ENCODE data around the gene SIRT3. TPM values are rescaled to one million over a fixed set of nuclear protein-coding genes. Genes with fewer than 3 reads are reported as not detected.

Gene SIRT3
- total and polyA plus RNA-seq, 2 of the 13 experiments (the other 11 are each of a cell fraction or from before 2014, with no cell fraction given), result 15.1 to 18.2 TPM

- ATAC-seq (peak; percentile 42), FAIRE-seq (no peak), DNase-seq (ENCODE audit: low spot score) (peak; percentile 21)
- CTCF ChIA-PET (ENCODE audit: low intra/inter-chr PET ratio, low total read pairs), result no interaction called here
- H3K4me2 ChIP-seq (ENCODE audit: low read depth, low read length), result peak overlapping the region; percentile 76
- in situ Hi-C loops (cut with HindIII; ENCODE audit: extremely low pct_ligation_motif_present, low pct_unique_long_range_greater_than_20kb), result no loop called here
- H2AFZ ChIP-seq (ENCODE audit: low read length), result peak overlapping the region; percentile 75
- no peaks in the 10 kb centered on the region for H4K20me1 ChIP-seq (ENCODE audit: insufficient read depth, low read length)
- H3K79me2 ChIP-seq (ENCODE audit: insufficient read depth, low read length), result no peaks in the 10 kb centered on the region
- peaks cover 45% of the 10 kb centered on the region for H3K4me1 ChIP-seq (ENCODE audit: insufficient read depth, low read length)
- H3K9me3 ChIP-seq (ENCODE audit: low read length), result peaks cover 5% of the 10 kb centered on the region; the same call in 1 of the 2 replicates
- POLR2A ChIA-PET, result interaction anchor here (0.8 to 1.8 kb wide), 6 partner anchors 19 to 87 kb away, joined by 3 to 9 read pairs (median 3); partner anchors contain the start of genes BET1L and RIC8A
- no peaks in the 10 kb centered on the region for H3K36me3 ChIP-seq (replicated peaks in 1 of 2; ENCODE audit: control insufficient read depth in 1 of 2, insufficient read depth in 2 of 2, low read length in 2 of 2)
- peaks cover 0 to 29% of the 10 kb centered on the region in 2 experiments; a peak in 3 of 5 replicates for H3K27me3 ChIP-seq (ENCODE audit: control insufficient read depth in 1 of 2, insufficient read depth in 2 of 2, low read length in 2 of 2)
- H3K4me3 ChIP-seq (replicated peaks in 1 of 3; ENCODE audit: insufficient read depth in 1 of 3, low read depth in 2 of 3, low read length in 3 of 3), result peak overlapping the region; percentile 24 to 60 (median 29)
- WGBS (ENCODE audit: low lambda C conversion rate), result 6% methylated on average over 21 of the region's 21 CpGs
- no peak overlapping the region for H3K27ac ChIP-seq (ENCODE audit: extremely low read length, insufficient read depth, low read length)
- no TSS peak for BruUV-seq (replicated peaks)
- intact Hi-C loops (cut with micrococcal nuclease; ENCODE audit: unreplicated experiment), result no loop called here
- 0 out of 2 replicates have a peak overlapping the region, but pooled peaks have one; percentile 20 for H3K9ac ChIP-seq (ENCODE audit: insufficient read depth, low read depth, low read length)
- TF ChIP-seq ZNF562 (CRISPR knock-in tag; IDR thresholded peaks at IDR 0.05; ENCODE audit: borderline replicate concordance), result no peak
- TF ChIP-seq NBN (conservative IDR thresholded peaks at IDR 0.05), result no peak
- no peak for TF ChIP-seq ZFP82 (CRISPR knock-in tag; IDR thresholded peaks at IDR 0.05; ENCODE audit: borderline replicate concordance)
- TF ChIP-seq GATAD2A (CRISPR knock-in tag; IDR thresholded peaks at IDR 0.05), result 0 out of 2 replicates have a peak, but pooled peaks have one; percentile 8
- TF ChIP-seq ATF1 (CRISPR knock-in tag; IDR thresholded peaks at IDR 0.05), result no peak
- no peak for TF ChIP-seq NPAS2 (CRISPR knock-in tag; IDR thresholded peaks at IDR 0.05; ENCODE audit: borderline replicate concordance)
- TF ChIP-seq ZNF317 (CRISPR knock-in tag; IDR thresholded peaks at IDR 0.05), result no peak
- TF ChIP-seq ZNF280D (CRISPR knock-in tag; IDR thresholded peaks at IDR 0.05), result no peak
- peak; percentile 36; the same call in 1 of the 2 replicates for TF ChIP-seq FOXK1 (CRISPR knock-in tag; IDR thresholded peaks at IDR 0.05; ENCODE audit: borderline replicate concordance, low read depth)
- TF ChIP-seq ARID4A (CRISPR knock-in tag; IDR thresholded peaks at IDR 0.05; ENCODE audit: borderline replicate concordance), result 0 out of 2 replicates have a peak, but pooled peaks have one; percentile 21
- TF ChIP-seq HNRNPL (IDR thresholded peaks at IDR 0.05; ENCODE audit: low read depth, low read length), result no peak
- no peak for TF ChIP-seq ZNF784 (CRISPR knock-in tag; IDR thresholded peaks at IDR 0.05; ENCODE audit: borderline replicate concordance)
These were observed 33.2 kb upstream of the SIRT3 start for GRCh38 chr11:269146-269890.
